HepG2 (cell line): ENCODE results near the gene CASP6. TPM values are rescaled to one million over a fixed set of nuclear protein-coding genes. Genes with fewer than 3 reads are reported as not detected.

Experiments used
- ATAC-seq: fragments of 200-7000 bp; cut with Tn5 transposase; 3 replicates; pipeline ENCODE4 v1.9.1; 2020; ENCODE audit warnings: mild to moderate bottlenecking, moderate library complexity
- BruUV-seq: library from RNA; stranded (reverse); fragments of 400-500 nt; replicated peaks from 2 replicates; lab custom pipeline; 2021; lab: Mats Ljungman, UMichigan
- CTCF ChIA-PET: fragments of 300-600 bp; formaldehyde crosslinking; extraction: SDS; loops from one replicate; lab custom pipeline; 2021; ENCODE audit warnings: low total read pairs, inconsistent platforms, low intra/inter-chr PET ratio; lab: Yijun Ruan, JAX
- POLR2A ChIA-PET: fragments of 350-600 bp; sonication (Branson Sonifier 250); formaldehyde crosslinking; loops from one replicate; lab custom pipeline; 2020; ENCODE audit warnings: antibody characterized with exemption, inconsistent platforms; lab: Yijun Ruan, JAX
- DNase-seq: peaks from one replicate; pipeline ENCODE4 v3.0.0-alpha.2; 2015; ENCODE audit warnings: low spot score
- FAIRE-seq: peaks from 3 replicates; lab custom pipeline; 2011; peaks lifted over from hg19 to GRCh38; lab: Jason Lieb, UNC
- H2AFZ ChIP-seq: one replicate; pipeline ENCODE4 v1.6.1; 2011; ENCODE audit warnings: low read length, inconsistent platforms
- H3K27ac ChIP-seq: fragments of 300-600 bp; 3 replicates; pipeline ENCODE4 v1.8.0; 2011; ENCODE audit warnings: mixed run types, mild to moderate bottlenecking, mixed read lengths, low read length, inconsistent platforms; ENCODE audit not compliant: insufficient read depth; ENCODE audit errors: extremely low read length
- H3K27me3 ChIP-seq, 2 experiments: fragments of 200-600 bp in 1 of 2; 2 replicates in 1 of 2; 3 replicates in 1 of 2; pipeline versions ENCODE4 v1.6.0 to v1.8.0; 2011; ENCODE audit warnings: low read length in 2 of 2, mild to moderate bottlenecking in 2 of 2, moderate library complexity in 2 of 2, inconsistent platforms in 1 of 2; ENCODE audit not compliant: insufficient read depth in 2 of 2, control insufficient read depth in 1 of 2
- H3K36me3 ChIP-seq, 2 experiments: fragments of 200-600 bp in 1 of 2; replicated peaks in 1 of 2; 2 replicates in 1 of 2; 3 replicates in 1 of 2; pipeline versions ENCODE4 v1.5.1 to v1.8.0; 2011; ENCODE audit warnings: low read length in 2 of 2, inconsistent platforms in 1 of 2; ENCODE audit not compliant: insufficient read depth in 2 of 2, control insufficient read depth in 1 of 2
- H3K4me1 ChIP-seq: 2 replicates; pipeline ENCODE4 v1.5.1; 2012; ENCODE audit warnings: low read length, inconsistent platforms; ENCODE audit not compliant: insufficient read depth
- H3K4me2 ChIP-seq: 2 replicates; pipeline ENCODE4 v1.6.0; 2011; ENCODE audit warnings: low read depth, low read length, inconsistent platforms
- H3K4me3 ChIP-seq, 3 experiments: fragments of 200-600 bp in 1 of 3; sonication (generic), shearing (Covaris generic) in 1 of 3; replicated peaks in 1 of 3; 2 replicates each; pipeline ENCODE4 v1.5.1; 2011 to 2016; ENCODE audit warnings: low read length in 3 of 3, inconsistent platforms in 2 of 3, low read depth in 2 of 3, mild to moderate bottlenecking in 2 of 3, control low read depth in 1 of 3, mixed read lengths in 1 of 3; ENCODE audit not compliant: insufficient read depth in 1 of 3
- H3K79me2 ChIP-seq: one replicate; pipeline ENCODE4 v1.6.1; 2011; ENCODE audit warnings: low read length, inconsistent platforms; ENCODE audit not compliant: insufficient read depth
- H3K9ac ChIP-seq: 2 replicates; pipeline ENCODE4 v1.6.0; 2011; ENCODE audit warnings: mild to moderate bottlenecking, low read depth, low read length, inconsistent platforms; ENCODE audit not compliant: insufficient read depth
- H3K9me3 ChIP-seq: 2 replicates; pipeline ENCODE4 v1.5.1; 2012; ENCODE audit warnings: mild to moderate bottlenecking, low read length
- H4K20me1 ChIP-seq: 2 replicates; pipeline ENCODE4 v1.6.0; 2011; ENCODE audit warnings: inconsistent platforms, mild to moderate bottlenecking, low read length, moderate library complexity; ENCODE audit not compliant: insufficient read depth
- FLYWCH1 ChIP-seq: sonication (generic); formaldehyde crosslinking; IDR thresholded peaks from 2 replicates; pipeline ENCODE4 v1.8.1; 2023; ENCODE audit warnings: mild to moderate bottlenecking, missing genetic modification reagents
- NFIC ChIP-seq: IDR thresholded peaks from 2 replicates; pipeline ENCODE4 v1.6.1; 2012; ENCODE audit warnings: mild to moderate bottlenecking, low read length, inconsistent platforms
- RBAK ChIP-seq: sonication (generic); formaldehyde crosslinking; IDR thresholded peaks from 2 replicates; pipeline ENCODE4 v1.5.1; 2020; ENCODE audit warnings: mild to moderate bottlenecking, missing genetic modification reagents
- REXO4 ChIP-seq: sonication (generic); formaldehyde crosslinking; IDR thresholded peaks from 2 replicates; pipeline ENCODE4 v1.8.0; 2022; ENCODE audit warnings: missing genetic modification reagents, mild to moderate bottlenecking, borderline replicate concordance
- ZNF121 ChIP-seq: sonication (generic); formaldehyde crosslinking; IDR thresholded peaks from 2 replicates; pipeline ENCODE4 v1.5.0; 2020; ENCODE audit warnings: mild to moderate bottlenecking, missing genetic modification reagents
- ZNF33A ChIP-seq: sonication (generic); formaldehyde crosslinking; IDR thresholded peaks from 2 replicates; pipeline ENCODE4 v1.5.1; 2020; ENCODE audit warnings: missing genetic modification reagents, mild to moderate bottlenecking, moderate library complexity, borderline replicate concordance
- WGBS: methylation state at CpG from one replicate; pipeline ENCODE4 v1.1.6; 2017; ENCODE audit warnings: low lambda C conversion rate; 5-methylcytosine and 5-hydroxymethylcytosine counted together
- in situ Hi-C: cut with HindIII; loops from 2 replicates; pipeline ENCODE4 v1.10.0; 2017; ENCODE audit warnings: low pct_unique_long_range_greater_than_20kb; ENCODE audit not compliant: extremely low pct_ligation_motif_present
- intact Hi-C: fragments of 100-400 bp; cut with micrococcal nuclease; formaldehyde crosslinking; loops from one replicate; pipeline ENCODE4 v1.10.0; 2022; ENCODE audit not compliant: unreplicated experiment
- polyA plus RNA-seq, 8 experiments: library from polyadenylated mRNA; depleted of rRNA in 3 of 8; stranded (reverse) in 7 of 8; unstranded in 1 of 8; fragments of >200 nt; fragmentation: Illumina TruSeq in 4 of 8; extraction: Trizol in 4 of 8; gene quantifications; 2 replicates each; pipeline versions ENCODE4 v1.2.1 to v1.2.3, GENCODE V29; 2011 to 2016; ENCODE audit warnings: low read depth in 4 of 8, missing spikeins in 1 of 8, mixed read lengths in 1 of 8; ENCODE audit not compliant: insufficient read depth in 1 of 8
- total RNA-seq, 5 experiments: library from RNA; depleted of rRNA; stranded (reverse); fragments of >200 nt; fragmentation: Illumina TruSeq; extraction: Trizol; gene quantifications; 2 replicates each; pipeline ENCODE4 v1.2.3, GENCODE V29; 2016; ENCODE audit warnings: low read depth in 1 of 5
- TF ChIP-seq, protein P1 (sequence below): sonication (generic); IDR thresholded peaks from 2 replicates; pipeline ENCODE4 v1.6.1; 2016; ENCODE audit warnings: low read depth, borderline replicate concordance
- TF ChIP-seq, protein P2 (sequence below): sonication (generic); formaldehyde crosslinking; IDR thresholded peaks from 2 replicates; pipeline ENCODE4 v1.5.1; 2020; ENCODE audit warnings: mild to moderate bottlenecking, missing genetic modification reagents, borderline replicate concordance

The CASP6 gene
- total and polyA plus RNA-seq, 2 of the 13 experiments (the other 11 are each of a cell fraction or from before 2014, with no cell fraction given): 19.7 to 34.6 TPM

DNA sequence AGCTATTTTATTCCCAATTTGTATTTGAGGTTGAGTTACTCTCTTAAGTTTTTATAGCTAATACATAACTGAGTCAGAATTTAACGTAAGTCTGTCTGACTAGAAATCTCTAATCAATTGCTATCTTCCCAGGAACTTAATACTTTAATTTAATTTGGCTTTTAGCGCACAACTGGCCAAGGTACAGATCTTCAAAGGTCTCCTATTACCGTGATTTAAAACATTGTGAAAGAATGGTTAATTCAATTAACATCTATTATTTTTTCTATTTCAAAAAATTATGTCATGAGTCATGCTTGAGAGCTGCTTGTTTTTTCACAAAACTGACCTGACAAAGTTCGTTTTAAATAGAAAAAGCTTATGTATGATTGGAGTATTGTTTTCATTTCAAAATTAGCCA, 48.6 kb upstream of the CASP6 start:
- TSS peak; percentile 19 for BruUV-seq
- H3K4me1 ChIP-seq: no peaks in the 10 kb centered on the region
- ATAC-seq (no peak), FAIRE-seq (no peak)
- no peak overlapping the region for H3K4me3 ChIP-seq
- POLR2A ChIA-PET: no interaction called here
- in situ Hi-C loops: no loop called here
- no peaks in the 10 kb centered on the region for H4K20me1 ChIP-seq
- intact Hi-C loops: no loop called here
- no peak for TF ChIP-seq ZNF33A
- TF ChIP-seq, all 625 proteins: peak for 0
- peaks cover 9 to 19% of the 10 kb centered on the region in 2 experiments for H3K36me3 ChIP-seq
- H3K9me3 ChIP-seq: no peaks in the 10 kb centered on the region
- CTCF ChIA-PET: no interaction called here
- H3K4me2 ChIP-seq: no peak overlapping the region
- no peak for DNase-seq
- H2AFZ ChIP-seq: no peak overlapping the region
- WGBS: 98% methylated on average over 4 of the region's 4 CpGs
- no peaks in the 10 kb centered on the region for H3K79me2 ChIP-seq
- no peak overlapping the region for H3K9ac ChIP-seq
- no peaks in the 10 kb centered on the region; a peak in 1 of 5 replicates for H3K27me3 ChIP-seq
- H3K27ac ChIP-seq: no peak overlapping the region

DNA sequence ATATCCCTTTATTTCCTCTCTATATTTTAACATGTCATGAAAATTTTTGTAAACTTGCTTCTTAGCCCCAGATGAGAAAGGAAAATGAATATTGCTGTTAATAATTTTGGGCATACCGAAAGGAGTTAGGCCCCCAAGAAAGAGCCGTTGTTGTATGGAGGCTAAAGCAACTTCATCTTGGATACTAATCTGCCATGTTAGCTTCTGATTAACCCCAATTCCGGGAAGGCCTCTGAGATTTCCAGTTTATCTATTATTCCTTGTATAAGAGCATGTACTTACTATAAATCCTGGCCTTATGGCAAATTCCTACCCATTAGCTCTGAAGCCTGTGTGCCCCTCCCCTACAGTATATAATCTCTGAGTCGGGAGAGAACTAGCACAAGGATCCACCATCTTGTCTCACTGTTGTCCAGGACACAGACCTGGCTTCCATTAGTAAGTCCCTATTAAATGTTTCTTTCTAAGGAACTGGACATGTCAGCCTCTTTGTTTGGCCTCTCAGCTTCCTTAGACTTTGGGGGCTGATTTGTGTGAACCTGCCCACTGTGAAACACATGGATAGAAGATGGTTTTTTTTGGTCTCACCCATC, 47.5 kb upstream of the CASP6 start:
- no peak overlapping the region for H3K4me3 ChIP-seq
- H2AFZ ChIP-seq: no peak overlapping the region
- no peak overlapping the region for H3K27ac ChIP-seq
- TF ChIP-seq, protein P1, sequence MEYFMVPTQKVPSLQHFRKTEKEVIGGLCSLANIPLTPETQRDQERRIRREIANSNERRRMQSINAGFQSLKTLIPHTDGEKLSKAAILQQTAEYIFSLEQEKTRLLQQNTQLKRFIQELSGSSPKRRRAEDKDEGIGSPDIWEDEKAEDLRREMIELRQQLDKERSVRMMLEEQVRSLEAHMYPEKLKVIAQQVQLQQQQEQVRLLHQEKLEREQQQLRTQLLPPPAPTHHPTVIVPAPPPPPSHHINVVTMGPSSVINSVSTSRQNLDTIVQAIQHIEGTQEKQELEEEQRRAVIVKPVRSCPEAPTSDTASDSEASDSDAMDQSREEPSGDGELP: no peak
- no peak for TF ChIP-seq NFIC
- TF ChIP-seq ZNF121 (CRISPR knock-in tag): no peak
- TF ChIP-seq, protein P2, sequence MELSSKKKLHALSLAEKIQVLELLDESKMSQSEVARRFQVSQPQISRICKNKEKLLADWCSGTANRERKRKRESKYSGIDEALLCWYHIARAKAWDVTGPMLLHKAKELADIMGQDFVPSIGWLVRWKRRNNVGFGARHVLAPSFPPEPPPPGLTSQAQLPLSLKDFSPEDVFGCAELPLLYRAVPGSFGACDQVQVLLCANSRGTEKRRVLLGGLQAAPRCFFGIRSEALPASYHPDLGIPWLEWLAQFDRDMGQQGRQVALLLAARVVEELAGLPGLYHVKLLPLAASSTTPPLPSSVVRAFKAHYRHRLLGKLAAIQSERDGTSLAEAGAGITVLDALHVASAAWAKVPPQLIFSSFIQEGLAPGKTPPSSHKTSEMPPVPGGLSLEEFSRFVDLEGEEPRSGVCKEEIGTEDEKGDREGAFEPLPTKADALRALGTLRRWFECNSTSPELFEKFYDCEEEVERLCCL (CRISPR knock-in tag): no peak
- TF ChIP-seq REXO4: no peak
- no peak for TF ChIP-seq FLYWCH1 (CRISPR knock-in tag)
- no peak for TF ChIP-seq RBAK (CRISPR knock-in tag)
- no peaks in the 10 kb centered on the region for H4K20me1 ChIP-seq
- H3K4me1 ChIP-seq: no peaks in the 10 kb centered on the region
- intact Hi-C loops (no loop called here), in situ Hi-C loops (no loop called here)
- H3K79me2 ChIP-seq: no peaks in the 10 kb centered on the region
- no TSS peak for BruUV-seq
- FAIRE-seq: no peak
- WGBS: 98% methylated on average over 4 of the region's 4 CpGs
- peaks cover 14 to 27% of the 10 kb centered on the region in 2 experiments for H3K36me3 ChIP-seq
- H3K27me3 ChIP-seq: no peaks in the 10 kb centered on the region; a peak in 1 of 5 replicates
- DNase-seq: no peak
- CTCF ChIA-PET: no interaction called here
- POLR2A ChIA-PET: no interaction called here
- H3K9ac ChIP-seq: no peak overlapping the region
- no peak for ATAC-seq
- H3K4me2 ChIP-seq: no peak overlapping the region
- no peaks in the 10 kb centered on the region for H3K9me3 ChIP-seq
